Colonic mucosa (tissue), 4 donors: ENCODE measurements around the gene BAG1. TPM values are rescaled to one million over a fixed set of nuclear protein-coding genes. Genes with fewer than 3 reads are reported as not detected.
A peak's percentile ranks its signal among the peaks of the same experiment; 100 is the strongest.

Experiments
- DNase-seq: peaks from one replicate; pipeline ENCODE4 v3.0.0-alpha.2; 2020
- H3K27ac ChIP-seq: fragments of 200-600 bp; one replicate; pipeline ENCODE4 v1.8.0; 2021
- H3K27me3 ChIP-seq: fragments of 200-600 bp; one replicate; pipeline ENCODE4 v1.8.0; 2021
- H3K36me3 ChIP-seq: fragments of 200-600 bp; one replicate; pipeline ENCODE4 v1.8.0; 2021
- H3K4me1 ChIP-seq: fragments of 200-600 bp; one replicate; pipeline ENCODE4 v1.8.0; 2021; ENCODE audit warnings: mild to moderate bottlenecking
- H3K4me3 ChIP-seq: fragments of 200-600 bp; one replicate; pipeline ENCODE4 v1.8.0; 2021
- H3K9ac ChIP-seq, 2 donors: one replicate each; pipeline ENCODE4 v1.7.0; 2013; ENCODE audit warnings: control low read depth in 2 of 2, low read depth in 2 of 2, low read length in 2 of 2
- H3K9me3 ChIP-seq: fragments of 200-600 bp; one replicate; pipeline ENCODE4 v1.8.0; 2021
- CTCF ChIP-seq: fragments of 200-600 bp; IDR thresholded peaks from one replicate; pipeline ENCODE4 v1.8.0; 2022; ENCODE audit warnings: antibody characterized with exemption, mild to moderate bottlenecking
- intact Hi-C: fragments of 100-400 bp; cut with DNase I; formaldehyde crosslinking; loops from one replicate; pipeline ENCODE4 v1.14.1; 2022
- total RNA-seq, 2 donors: library from RNA; stranded (reverse); fragmentation: NEBNext Ultra II Directional in 1 of 2; extraction: Animal tissue kit (Norgen Biotek cat#: 25700) in 1 of 2; gene quantifications; one replicate each; pipeline ENCODE4 v1.2.1, GENCODE V29; 2021
- donor health status: healthy.
- donor health status: DM: no; HTN: no; CAD: no.
- donor health status: DM: no; HTN: no; CAD: no.

The BAG1 gene
- total RNA-seq, 2 donors from 2014 or later = 117 to 122 TPM

DNA sequence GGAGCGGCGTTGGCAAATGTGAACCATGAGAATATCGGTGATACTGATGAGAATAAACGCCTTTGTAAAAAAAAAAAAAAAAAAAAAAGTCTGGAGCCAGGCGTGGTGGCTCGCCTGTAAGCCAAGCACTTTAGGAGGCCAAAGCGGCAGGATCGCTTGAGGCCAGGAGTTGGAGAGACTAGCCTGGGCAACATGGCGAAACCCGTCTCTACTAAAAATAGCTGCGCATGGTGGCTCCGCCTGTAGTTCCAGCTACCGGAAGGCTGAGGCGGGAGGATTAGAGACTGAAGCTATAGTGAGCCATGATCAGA, 25.4 kb upstream of the BAG1 start:
- TF ChIP-seq CTCF = no peak
- DNase-seq = no peak
- intact Hi-C loops = loop anchor here (5.0 kb wide), 1 partner anchor 172 kb away; no protein-coding TSS in a partner anchor
- peak overlapping the region; percentile 80 to 96 for H3K9ac ChIP-seq
- H3K4me1 ChIP-seq = peaks cover 7% of the 10 kb centered on the region
- peak overlapping the region; percentile 78 for H3K4me3 ChIP-seq
- H3K36me3 ChIP-seq = no peaks in the 10 kb centered on the region
- no peaks in the 10 kb centered on the region for H3K9me3 ChIP-seq
- peak overlapping the region; percentile 97 for H3K27ac ChIP-seq
- no peaks in the 10 kb centered on the region for H3K27me3 ChIP-seq

DNA sequence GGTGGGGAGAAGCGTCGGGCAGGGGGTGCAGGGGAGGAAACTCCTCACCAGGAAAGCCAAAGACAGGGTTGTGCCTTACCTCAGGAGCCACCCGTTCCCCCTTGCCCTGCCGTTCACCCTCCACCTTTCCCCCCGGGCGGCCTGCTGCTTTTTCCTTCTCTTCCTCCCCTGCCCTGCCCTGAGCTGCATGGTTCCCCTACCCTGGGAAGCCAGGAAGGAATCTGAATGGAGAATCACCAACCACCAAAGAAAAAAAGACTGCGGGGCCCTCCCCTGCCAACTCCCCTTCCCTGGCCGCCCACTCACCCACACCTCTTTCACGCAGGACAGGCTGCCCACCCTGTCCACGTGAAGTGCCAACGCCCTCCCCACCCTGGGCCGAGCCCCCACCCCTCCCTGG, 25.0 kb upstream of the BAG1 start:
- Histone ChIP-seq H3K27me3 (no peaks in the 10 kb centered on the region), H3K36me3 (no peaks in the 10 kb centered on the region), H3K4me3 (peak overlapping the region; percentile 78), H3K9ac (peak overlapping the region; percentile 72 to 96), H3K27ac (peak overlapping the region; percentile 97), H3K9me3 (no peaks in the 10 kb centered on the region), H3K4me1 (peaks cover 7% of the 10 kb centered on the region)
- no peak for TF ChIP-seq CTCF
- no peak for DNase-seq
- intact Hi-C loops = loop anchor here (5.0 kb wide), 1 partner anchor 173 kb away; no protein-coding TSS in a partner anchor

- no peak overlapping the region for H3K4me3 ChIP-seq
- H3K27ac ChIP-seq = peak overlapping the region; percentile 97
- H3K36me3 ChIP-seq = no peaks in the 10 kb centered on the region
- intact Hi-C loops = loop anchor here (5.0 kb wide), 1 partner anchor 173 kb away; no protein-coding TSS in a partner anchor
- no peak for DNase-seq
- H3K9ac ChIP-seq = peak overlapping the region in 1 of 2 donors; percentile 96
- H3K27me3 ChIP-seq = no peaks in the 10 kb centered on the region
- H3K4me1 ChIP-seq = peaks cover 7% of the 10 kb centered on the region
- H3K9me3 ChIP-seq = no peaks in the 10 kb centered on the region
- TF ChIP-seq CTCF = no peak
These were observed 24.4 kb upstream of the BAG1 start for GRCh38 chr9:33288828-33289483.

- intact Hi-C loops = loop anchor here (5.0 kb wide), 1 partner anchor 174 kb away; no protein-coding TSS in a partner anchor
- Histone ChIP-seq H3K27ac (no peak overlapping the region), H3K4me3 (no peak overlapping the region), H3K36me3 (no peaks in the 10 kb centered on the region), H3K9ac (no peak overlapping the region), H3K27me3 (no peaks in the 10 kb centered on the region), H3K9me3 (no peaks in the 10 kb centered on the region), H3K4me1 (peaks cover 7% of the 10 kb centered on the region)
- no peak for DNase-seq
- no peak for TF ChIP-seq CTCF
These were observed 23.7 kb upstream of the BAG1 start for GRCh38 chr9:33288235-33288634.

DNA sequence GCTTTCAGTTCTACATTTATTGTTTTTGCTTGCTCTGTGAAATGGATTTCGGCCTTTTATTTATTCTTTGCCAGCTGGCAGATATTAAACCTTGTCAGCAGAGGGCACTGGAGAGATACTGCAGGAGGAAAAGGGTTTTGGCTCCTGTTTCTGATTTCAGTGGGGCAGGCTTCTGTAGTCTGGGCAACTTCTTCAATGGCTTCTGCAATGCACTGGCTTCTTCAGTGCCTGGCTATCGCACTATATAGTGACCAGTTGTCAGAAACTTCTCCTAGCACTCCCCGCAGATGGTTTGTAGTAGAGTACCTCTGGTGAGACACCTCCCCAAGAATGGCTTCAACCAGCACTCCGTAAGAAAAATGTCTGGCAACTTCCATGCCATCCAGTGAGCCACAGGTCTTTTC, 22.6 kb upstream of the BAG1 start:
- DNase-seq = peak; percentile 69
- Histone ChIP-seq H3K9me3 (no peaks in the 10 kb centered on the region), H3K9ac (no peak overlapping the region), H3K36me3 (no peaks in the 10 kb centered on the region), H3K27me3 (no peaks in the 10 kb centered on the region), H3K4me3 (no peak overlapping the region), H3K27ac (no peak overlapping the region), H3K4me1 (peaks cover 5% of the 10 kb centered on the region)
- TF ChIP-seq CTCF = peak; percentile 65
- intact Hi-C loops = loop anchor here (5.0 kb wide), 1 partner anchor 175 kb away; no protein-coding TSS in a partner anchor
